PC-3 (cell line): ENCODE measurements around the gene TMEM143.

Experiments used
- EZH2 ChIP-seq: fragments of 300-600 bp; sonication (generic); IDR thresholded peaks from one replicate; pipeline ENCODE4 v1.6.1; 2017; ENCODE audit warnings: antibody characterized with exemption, mild to moderate bottlenecking, low read length; ENCODE audit not compliant: unreplicated experiment
- EZH2phosphoT487 ChIP-seq: fragments of 300-600 bp; sonication (generic); IDR thresholded peaks from 2 replicates; pipeline ENCODE4 v1.6.1; 2018; ENCODE audit warnings: mild to moderate bottlenecking, antibody characterized with exemption, low read length, borderline replicate concordance
- TF ChIP-seq, protein P1 (sequence below): fragments of 300-600 bp; sonication (generic); conservative IDR thresholded peaks from 2 replicates; pipeline ENCODE4 v1.5.1; 2017; ENCODE audit warnings: antibody characterized with exemption, low read depth, mild to moderate bottlenecking, low read length

GRCh38 chr19:48296963-48297734, 66.6 kb downstream of the TMEM143 start:
- TF ChIP-seq, protein P1, sequence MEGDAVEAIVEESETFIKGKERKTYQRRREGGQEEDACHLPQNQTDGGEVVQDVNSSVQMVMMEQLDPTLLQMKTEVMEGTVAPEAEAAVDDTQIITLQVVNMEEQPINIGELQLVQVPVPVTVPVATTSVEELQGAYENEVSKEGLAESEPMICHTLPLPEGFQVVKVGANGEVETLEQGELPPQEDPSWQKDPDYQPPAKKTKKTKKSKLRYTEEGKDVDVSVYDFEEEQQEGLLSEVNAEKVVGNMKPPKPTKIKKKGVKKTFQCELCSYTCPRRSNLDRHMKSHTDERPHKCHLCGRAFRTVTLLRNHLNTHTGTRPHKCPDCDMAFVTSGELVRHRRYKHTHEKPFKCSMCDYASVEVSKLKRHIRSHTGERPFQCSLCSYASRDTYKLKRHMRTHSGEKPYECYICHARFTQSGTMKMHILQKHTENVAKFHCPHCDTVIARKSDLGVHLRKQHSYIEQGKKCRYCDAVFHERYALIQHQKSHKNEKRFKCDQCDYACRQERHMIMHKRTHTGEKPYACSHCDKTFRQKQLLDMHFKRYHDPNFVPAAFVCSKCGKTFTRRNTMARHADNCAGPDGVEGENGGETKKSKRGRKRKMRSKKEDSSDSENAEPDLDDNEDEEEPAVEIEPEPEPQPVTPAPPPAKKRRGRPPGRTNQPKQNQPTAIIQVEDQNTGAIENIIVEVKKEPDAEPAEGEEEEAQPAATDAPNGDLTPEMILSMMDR, result no peak
- TF ChIP-seq EZH2 (no peak), EZH2phosphoT487 (no peak)
